GM19035 (cell line): Measurements from ENCODE around the gene CAMTA1.

ENCODE experiments used
- ATAC-seq: cut with Tn5 transposase; IDR thresholded peaks from one replicate; pipeline ENCODE4 v1.9.1; 2021; ENCODE audit not compliant: unreplicated experiment

CAMTA1 gene

DNA sequence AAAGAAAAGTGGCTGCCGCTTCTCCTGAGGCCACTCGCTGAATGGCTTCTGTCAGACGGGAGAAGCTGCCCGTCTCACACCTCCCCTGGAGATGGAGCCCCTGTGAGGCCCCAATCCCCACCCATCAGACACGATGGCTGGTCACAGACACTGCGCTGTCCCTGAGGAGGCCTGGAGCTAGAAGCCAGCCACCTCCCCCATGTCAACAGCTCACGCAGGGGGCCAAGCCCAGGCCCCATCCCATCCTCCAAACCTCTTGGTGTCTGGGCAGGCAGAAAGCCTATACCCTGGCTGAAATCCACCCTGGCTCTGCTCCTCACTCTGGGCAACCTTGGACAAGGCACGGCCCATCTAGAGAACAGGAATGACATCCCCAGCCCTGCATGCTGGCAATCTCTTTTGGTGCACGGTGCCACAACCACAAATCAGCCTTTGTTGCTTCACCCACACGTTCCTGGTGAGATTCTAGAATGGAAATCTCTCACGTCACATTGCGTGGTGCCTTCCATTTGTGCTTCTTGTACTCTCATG lies 711.9 kb downstream of the CAMTA1 start:
- ATAC-seq: no peak

DNA sequence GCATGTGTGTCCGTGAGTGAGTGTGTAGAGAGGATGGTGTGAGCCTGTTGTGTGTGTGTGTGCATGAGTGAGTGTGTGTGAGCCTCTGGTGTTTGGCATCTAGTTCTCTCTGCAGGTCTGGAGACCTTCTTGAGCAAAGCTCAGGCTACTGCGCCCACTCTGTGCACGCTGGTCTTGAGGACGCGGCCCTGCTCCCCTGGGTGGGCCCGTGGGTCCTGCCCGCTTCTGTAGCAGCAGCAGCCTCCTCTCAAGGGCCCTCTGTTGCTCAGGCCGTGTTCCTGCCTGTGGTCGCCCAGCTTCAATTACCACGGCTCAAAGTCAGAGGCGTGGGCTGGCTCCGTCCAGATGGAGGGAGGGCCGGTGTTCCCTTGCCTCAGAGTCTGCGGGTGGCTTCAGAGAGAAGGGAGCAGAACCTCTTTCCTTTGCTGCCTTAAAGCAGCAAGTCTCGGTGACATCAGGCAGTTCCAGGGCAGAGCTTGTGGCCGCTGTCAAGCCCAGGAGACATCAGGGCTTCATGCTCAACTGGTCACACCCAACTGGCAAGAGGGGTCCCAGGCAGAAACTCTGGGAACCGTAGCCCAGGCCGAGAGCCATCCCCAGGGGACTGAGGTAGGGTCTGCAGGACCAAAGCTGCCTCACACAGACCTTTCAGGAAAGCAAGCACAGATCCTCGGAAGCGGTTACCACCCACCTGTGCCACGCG lies 715.3 kb downstream of the CAMTA1 start:
- ATAC-seq: no peak

DNA sequence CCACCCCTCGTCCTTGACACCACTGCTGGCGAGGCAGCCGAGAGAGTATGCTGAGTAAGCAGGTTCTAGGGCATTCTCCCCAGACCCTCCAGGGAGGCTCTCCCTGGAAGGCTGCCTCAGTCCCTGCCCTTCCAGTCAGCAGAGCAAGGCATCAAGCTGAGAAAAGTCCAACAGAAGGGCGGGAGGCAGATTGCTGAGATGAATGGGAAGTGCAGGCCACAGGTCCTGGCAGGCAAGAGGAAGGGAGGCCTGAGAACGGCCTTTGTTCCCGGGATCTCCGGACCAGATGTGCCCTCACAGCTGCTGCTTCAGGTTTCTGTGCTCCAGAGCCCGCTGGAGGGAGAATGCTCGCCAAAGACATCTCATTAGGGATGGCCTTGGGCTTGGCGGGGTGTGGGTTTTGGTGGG lies 715.8 kb downstream of the CAMTA1 start:
- no peak for ATAC-seq

DNA sequence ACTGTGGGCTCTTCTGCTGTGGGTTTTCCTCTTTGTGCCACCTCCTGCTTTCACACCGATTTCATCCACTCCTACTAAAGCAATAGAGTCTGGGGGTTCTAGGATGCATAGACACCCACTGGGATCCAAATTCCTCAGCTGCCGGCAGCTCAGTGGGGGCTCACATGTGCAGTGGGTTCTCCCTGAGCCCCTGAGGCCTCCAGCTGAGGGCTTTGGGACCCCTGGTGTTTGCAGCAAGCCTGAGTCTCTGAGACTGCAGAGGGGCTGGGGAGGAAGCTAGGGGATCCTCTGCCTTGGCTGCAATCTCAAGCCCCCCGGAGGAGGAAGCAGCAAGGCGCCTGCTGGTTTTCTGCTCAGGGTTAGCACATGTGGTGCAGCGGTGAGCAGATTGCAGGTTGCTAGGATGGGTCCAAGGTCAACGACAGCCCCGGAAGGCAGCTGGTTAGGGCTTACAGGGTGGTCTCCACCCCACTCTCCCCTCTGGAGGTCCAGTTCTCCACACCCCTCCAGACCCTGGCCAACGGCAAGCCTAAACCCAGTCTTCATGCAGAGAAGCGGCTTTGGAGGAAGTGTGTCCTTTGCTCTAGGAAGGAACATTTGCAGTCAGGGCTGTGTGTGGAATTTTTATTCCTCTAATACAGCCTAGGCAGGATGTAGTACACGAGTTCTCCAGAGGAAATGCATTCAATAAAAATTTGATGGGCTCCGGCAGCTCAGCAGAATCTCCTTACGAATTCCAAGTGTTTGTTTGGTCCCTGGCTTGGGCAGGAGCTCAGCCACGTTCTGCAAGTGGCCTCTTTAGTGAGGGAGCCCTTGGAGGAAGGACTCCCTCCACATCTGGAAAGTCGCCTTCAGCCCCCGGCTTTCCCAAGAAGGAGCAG lies 716.7 kb downstream of the CAMTA1 start:
- no peak for ATAC-seq

DNA sequence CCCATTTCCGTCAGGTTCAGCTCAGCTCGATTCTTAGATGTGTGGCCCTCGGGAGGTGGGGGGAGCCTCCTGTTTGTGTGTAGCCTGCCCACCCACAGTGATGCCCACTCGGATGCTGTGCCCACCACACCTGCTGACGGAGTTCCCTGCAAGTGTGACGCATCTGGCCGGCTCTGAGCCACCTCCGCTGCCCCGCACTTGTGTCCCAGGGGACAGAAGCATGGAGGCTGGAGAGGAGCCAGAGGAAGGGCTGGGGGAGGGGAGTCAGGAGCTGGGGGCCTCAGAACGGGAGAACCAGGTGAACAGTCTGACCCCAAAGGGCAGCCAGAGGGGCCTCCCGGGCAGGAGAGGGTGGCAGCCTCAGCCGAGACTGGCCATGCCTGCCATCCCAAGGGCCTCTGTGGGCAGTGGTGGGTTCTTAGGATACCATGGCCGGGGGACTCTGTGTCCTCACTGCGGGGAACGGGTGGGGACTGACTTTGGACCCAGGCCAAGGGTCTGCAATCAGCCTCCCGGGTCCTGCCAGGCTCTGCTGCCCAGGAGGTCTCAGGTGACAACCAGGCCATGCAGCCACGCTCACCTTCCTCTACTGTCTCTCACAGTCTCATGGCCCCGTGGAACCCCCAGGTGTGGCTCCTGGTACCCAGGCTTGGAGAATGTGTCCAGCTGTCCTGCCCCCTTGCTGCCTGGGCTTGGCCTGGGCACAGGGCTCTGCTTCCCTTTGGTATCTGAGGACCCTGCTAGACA lies 718.6 kb downstream of the CAMTA1 start:
- no peak for ATAC-seq

DNA sequence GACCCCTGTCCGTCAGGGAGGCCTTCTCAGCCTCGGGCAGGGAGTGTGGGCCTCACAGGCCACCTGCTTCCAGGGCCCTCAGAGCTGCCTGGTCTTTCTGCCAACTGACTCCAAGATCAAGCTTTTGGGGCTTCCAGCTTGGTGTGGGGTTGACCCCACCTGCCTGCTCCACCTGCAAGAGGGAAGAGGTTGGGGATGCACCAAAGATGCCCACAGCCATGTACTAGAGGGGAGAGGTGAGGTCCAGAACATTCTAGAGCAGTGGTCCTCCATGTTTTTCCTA lies 719.1 kb downstream of the CAMTA1 start:
- ATAC-seq: no peak

DNA sequence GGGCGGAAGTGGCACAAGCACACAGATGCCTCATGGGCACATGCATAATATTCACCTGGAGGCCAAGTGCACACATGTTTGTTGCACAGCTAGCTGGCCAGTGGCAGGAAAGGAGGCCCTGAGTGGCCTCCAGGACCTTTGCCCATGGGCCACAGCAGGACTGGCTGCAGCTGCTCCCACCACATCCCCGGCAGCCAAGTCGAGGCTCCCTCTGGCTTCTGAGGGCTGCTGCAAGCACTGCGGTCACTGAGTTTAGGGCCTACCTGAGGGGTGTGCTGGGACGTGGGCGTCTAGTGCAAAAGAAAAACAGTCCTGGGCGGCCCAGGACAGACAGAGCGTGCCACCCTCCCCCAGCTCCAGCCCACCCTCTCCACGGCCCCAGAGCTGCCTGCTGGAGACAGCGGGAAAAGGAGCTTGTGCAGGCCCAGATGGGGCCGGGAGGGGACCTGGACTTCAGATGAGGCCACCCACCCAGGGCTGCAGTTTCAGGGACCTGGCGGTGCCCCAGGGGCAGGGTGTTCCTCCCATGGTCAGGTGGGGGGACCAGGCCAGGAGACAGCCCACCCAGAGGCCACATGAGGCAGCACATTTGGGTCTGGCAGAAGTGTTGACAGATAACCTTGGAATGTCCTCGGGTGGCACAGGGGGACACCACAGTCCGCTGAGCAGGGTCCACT lies 720.0 kb downstream of the CAMTA1 start:
- ATAC-seq: no peak

DNA sequence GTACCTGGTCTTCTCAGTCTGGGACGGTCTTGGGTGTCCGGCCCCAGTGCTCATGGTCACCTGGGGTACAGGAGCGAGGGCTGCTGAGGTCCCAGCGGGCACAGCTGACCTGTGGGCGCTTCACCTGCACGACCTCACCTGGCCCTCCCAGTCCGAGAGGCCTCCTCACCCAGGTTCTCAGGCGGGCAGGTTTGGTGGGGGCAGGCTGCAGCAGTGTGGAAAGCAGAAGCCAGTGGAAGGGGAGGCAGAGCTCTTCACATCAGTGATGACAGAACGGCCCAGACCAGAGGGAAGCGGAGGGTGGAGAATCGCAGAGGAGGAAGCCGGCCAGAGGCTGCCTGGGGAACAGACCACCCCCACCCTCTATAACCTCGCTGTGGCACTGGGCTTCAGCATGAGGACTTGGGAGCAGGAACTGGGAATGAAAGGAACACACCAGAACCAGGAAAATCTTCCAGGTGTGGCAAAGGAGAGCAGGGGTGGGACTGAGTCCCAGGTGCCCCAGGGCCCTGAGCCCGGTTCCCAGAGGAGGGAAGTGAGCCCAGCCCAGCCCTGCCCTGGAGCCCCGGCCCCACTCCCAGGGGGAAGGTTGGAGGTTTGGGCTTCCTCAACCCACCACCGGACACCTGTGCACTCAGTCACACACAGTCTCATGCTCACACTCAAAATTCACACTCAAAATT lies 720.7 kb downstream of the CAMTA1 start:
- no peak for ATAC-seq

DNA sequence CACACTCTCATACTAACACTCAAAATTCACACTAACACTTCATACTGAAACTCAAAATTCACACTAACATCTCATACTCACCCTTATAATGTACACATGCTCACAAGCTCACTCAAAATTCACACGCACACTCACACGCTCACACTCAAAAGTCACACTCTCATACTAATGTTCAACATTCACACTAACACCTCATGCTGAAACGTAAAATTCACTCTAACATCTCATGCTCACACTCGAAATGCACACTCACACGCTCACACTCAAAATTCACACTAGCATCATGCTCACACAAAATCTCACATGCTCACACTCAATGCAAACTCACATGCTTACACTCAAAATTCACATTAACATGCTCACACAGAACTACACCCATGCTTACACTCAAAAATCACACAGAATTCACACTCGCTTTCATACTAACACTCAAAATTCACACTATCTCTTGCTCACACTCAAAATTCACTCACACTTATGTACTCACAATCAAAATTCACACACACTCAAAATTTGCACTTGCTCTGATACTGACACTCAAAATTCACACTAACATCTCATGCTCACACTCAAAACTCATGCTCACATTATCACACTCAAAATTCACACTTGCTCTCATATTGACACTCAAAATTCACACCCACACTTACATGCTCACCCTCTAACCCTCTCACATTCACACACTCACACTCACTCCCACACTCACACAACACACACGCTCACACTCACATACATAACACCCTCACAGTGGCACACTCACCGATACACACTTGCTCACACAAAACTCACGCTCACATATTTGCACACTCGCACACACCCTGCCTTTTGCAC lies 721.4 kb downstream of the CAMTA1 start:
- ATAC-seq: no peak

DNA sequence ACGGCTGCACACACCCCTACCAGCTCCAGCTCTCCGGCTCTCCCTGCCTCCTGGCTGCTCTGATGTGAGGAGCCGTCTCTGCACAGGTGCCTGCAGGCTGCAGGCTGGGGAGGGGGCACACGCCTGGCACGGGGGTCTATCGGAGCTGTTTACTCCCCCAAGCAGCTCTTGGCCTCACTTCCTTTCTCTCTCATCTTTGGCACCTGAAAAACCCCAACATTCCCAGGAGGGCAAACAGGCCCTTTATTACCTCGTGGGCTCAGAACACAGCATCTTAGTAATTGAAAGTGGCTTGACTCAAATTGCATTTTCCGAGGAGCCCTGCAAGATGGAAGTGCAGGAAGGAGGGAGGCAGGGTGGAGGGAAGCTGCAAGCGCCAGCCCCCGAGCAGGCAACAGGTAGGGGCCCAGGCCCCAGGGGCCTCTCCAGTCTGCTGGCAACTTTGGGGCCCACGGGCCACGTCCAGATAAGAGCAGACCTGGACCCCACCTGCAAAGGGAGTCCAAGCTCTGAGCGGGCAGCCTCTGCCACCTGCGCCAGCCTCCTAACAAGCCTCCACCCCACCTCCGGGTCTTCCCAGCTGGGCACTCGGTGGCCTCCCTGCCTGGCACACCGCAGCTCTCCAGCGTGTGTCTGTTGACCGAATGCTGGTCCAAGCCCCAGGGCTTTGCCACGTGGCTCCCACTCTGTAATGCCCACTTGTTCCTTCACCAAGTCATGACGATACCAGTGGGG lies 722.2 kb downstream of the CAMTA1 start:
- no peak for ATAC-seq

DNA sequence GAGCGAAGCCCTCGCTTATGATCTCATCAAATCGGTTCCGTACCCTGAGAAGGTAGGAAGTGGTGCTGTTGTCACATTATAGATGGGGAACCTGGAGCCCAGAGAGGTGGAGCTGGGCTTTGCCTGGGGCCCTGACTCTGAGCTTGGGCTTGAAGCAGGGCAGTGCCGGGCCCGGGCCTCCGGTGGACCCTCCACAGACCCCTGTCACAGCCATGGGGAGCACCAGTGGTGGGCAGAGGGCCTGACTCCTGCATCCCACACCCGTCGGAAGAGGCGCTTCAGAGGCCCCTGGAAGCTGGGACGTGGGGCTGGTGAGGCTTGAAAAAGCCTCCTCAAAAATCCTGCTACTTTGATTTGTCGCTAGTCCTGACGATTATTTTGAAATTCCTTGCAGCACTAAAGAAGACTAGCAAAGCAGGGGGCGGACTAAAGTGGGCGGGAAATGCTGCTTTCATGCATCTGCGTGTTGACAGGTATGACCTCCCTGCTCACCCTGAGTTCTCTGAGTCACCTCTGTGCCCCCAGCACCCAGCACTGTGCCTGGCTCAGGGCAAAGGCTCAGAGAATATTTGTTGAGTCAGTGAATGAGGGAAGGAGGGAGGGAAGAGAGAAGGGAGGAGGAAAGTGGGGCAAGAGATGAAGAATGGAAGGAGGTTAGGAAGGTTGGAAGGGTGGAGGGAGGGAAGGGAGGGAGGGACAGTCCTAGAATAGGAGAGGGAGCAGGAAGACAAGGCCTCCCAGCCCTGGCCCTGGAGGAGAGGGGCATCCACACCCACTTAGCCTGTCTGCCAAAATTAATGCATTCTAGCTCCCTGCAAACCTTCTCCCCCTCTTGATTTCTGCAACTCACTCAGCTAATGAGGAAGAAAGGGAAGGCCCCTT lies 723.0 kb downstream of the CAMTA1 start:
- no peak for ATAC-seq

DNA sequence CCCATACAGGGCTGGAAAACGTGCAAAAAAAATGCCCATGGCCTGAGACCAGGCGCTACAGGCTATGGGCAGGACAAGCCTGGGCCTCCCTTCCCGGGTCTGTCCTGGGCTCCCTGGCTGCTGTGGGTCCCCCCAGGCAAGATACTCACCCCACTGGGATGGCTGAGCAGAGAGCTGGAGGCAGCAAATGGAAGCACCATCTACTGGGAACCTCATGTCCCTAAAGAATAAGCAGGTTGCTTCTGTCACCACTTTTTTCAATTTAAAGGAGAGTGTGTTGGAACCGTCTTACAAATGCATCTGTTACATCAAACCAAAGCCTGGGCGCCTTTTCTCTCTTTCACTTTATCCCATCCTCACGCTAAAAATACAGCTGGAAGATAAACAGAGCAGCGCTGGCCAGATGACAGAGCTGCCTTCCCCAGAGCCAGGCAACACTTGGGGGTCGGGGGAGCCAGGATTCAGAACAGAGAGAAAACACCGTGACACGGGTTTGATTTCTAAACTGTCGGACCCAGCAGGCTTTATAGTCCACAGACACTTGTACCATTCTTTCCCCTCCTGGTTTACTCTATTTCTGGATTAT lies 723.8 kb downstream of the CAMTA1 start:
- no peak for ATAC-seq

DNA sequence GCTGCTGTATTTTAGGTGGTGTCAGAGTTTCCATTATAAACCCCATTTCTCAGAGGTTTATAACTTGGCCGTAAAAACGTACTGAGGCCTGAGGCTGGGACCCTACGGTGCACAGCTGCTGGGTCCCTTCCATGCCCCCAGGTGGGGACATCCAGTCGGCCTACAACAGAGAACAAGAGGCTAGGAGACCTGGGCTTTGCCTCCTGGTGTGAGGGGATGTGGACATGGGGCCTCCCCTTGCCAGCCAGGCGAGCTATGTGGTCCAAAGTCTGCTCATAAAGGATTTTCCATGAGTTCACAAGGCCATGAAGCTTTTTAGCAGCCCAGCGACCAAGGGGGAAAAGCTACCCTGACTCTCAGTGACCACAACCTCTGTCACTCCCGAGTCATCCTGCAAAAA lies 724.3 kb downstream of the CAMTA1 start:
- no peak for ATAC-seq

DNA sequence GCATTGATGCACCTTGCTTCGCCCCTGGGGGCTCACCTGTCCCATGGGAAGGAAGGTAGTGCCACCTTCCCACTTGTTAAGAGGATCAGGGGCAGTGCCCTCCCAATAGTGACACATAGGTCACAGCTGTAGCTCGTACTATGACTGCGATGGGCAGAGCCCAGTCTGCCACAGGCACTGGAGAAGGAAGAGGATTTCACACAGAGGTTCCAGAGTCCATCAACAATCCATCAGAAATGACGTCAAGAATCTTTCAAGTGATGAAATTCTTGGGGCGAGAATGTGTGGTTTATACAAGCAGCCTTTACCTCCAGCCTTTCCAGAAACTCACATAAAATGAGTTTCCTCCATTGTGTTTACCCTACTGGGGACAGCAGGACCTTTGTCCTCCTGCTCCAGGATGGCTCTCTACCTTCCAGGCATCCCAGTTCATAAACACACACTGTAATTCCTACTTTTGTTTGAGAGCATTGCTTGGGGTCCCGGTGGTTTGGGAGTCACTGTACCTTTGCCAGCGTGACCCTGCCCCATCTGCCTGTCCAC lies 725.2 kb downstream of the CAMTA1 start:
- ATAC-seq: no peak

DNA sequence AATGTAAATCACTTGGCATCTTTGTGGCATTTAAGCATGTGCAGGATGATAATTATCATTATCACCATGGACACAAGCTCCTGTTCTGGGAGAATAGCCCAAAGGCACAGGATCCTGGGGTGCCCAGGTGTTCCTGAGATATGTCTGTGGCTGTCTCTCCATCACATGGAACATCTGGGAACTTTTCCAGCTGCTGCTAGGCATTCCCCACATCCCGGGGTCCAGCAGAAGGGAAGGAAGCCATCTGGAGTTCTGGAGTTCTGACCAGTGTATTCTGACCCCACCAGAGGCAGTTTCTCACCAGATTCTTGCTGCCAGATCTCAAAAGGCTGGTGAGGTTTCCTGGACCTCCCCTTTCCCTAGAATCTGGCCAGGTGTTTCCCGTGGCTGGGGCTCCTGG lies 726.1 kb downstream of the CAMTA1 start:
- ATAC-seq: no peak

DNA sequence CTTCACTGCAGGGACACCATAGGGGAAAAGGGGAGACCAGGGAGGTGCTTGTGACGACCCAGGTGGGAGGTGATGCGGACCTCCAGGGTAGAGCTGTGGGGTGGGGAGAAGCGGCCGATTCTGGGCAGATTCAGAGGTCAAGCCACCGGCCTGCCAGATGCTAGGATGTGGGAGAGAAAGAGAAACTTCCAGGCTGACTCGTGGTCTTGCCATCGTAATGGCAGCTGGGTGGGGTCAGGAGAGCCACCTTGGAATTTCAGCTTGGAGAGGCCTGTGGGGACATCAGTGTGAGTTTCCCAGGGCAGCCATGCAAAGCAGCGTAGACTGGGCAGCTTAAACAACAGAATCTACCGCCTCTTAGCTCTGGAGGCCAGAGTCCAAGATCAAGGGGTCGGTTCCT lies 727.8 kb downstream of the CAMTA1 start:
- no peak for ATAC-seq

DNA sequence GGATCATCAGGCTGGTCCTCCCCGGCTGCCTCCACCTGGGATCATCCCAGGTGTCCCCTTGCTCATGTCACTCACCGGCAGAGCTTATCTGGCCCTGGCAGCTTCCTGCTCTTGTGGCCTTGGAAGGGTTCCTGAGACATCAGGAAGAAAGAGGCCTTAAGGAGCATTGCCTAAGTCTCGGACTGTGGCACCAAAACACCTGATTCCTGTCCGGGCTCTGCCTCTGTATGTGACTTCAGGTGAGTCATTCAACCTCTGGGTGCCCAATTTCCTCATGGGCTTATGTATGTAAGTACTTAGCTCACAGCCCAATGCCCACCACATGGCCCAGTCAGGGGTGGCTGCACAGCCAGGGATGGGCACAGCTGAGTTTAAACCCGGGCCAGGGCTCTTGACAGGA lies 729.9 kb downstream of the CAMTA1 start:
- no peak for ATAC-seq
